ENCODE results near the gene THAP2.
A peak's percentile ranks its signal among the peaks of the same experiment; 100 is the strongest.

The THAP2 gene

GRCh38 chr12:71663561-71664410 is at the start of gene THAP2, which contains the start of gene ZFC3H1:
THAP2 (plus strand) TSS chr12:71664301; CDS start chr12:71664510, 209 bp downstream.
ZFC3H1 (minus strand) TSS chr12:71663848; CDS start chr12:71663610, 238 bp downstream.
- DNase-seq: peak; percentile 100

GRCh38 chr12:71621938-71622337 is 42.2 kb upstream of the THAP2 start:
- no peak for DNase-seq

- DNase-seq: no peak
Observed at GRCh38 chr12:71625476-71625875, 38.6 kb upstream of the THAP2 start.

GRCh38 chr12:71626098-71626497 is 38.0 kb upstream of the THAP2 start:
- peak; percentile 76 for DNase-seq

- no peak for DNase-seq
Observed at GRCh38 chr12:71626768-71627167, 37.3 kb upstream of the THAP2 start.

GRCh38 chr12:71627438-71628002 is 36.6 kb upstream of the THAP2 start:
- no peak for DNase-seq

- DNase-seq: peak; percentile 81
Observed at GRCh38 chr12:71636704-71637115, 27.4 kb upstream of the THAP2 start.

GRCh38 chr12:71638499-71638898 is 25.6 kb upstream of the THAP2 start:
- DNase-seq: no peak

GRCh38 chr12:71639341-71639760 is 24.8 kb upstream of the THAP2 start:
- peak; percentile 47 for DNase-seq

- DNase-seq: no peak
Observed at GRCh38 chr12:71640316-71640715, 23.8 kb upstream of the THAP2 start.

GRCh38 chr12:71641390-71641789 is 22.7 kb upstream of the THAP2 start:
- DNase-seq: peak; percentile 88

GRCh38 chr12:71642264-71642663 is 21.8 kb upstream of the THAP2 start:
- DNase-seq: no peak

- DNase-seq: no peak
Observed at GRCh38 chr12:71645268-71645667, 18.8 kb upstream of the THAP2 start.

- DNase-seq: no peak
Observed at GRCh38 chr12:71646512-71646911, 17.6 kb upstream of the THAP2 start.

GRCh38 chr12:71648537-71648936 is 15.6 kb upstream of the THAP2 start:
- DNase-seq: no peak

GRCh38 chr12:71649401-71649800 is 14.7 kb upstream of the THAP2 start:
- DNase-seq: no peak

- DNase-seq: no peak
Observed at GRCh38 chr12:71652656-71653055, 11.4 kb upstream of the THAP2 start.

GRCh38 chr12:71653137-71653536 is 11.0 kb upstream of the THAP2 start:
- DNase-seq: no peak

- DNase-seq: no peak
Observed at GRCh38 chr12:71654200-71654599, 9.9 kb upstream of the THAP2 start.

GRCh38 chr12:71655495-71655894 is 8.6 kb upstream of the THAP2 start:
- no peak for DNase-seq

GRCh38 chr12:71655907-71656306 is 8.2 kb upstream of the THAP2 start:
- DNase-seq: no peak

- no peak for DNase-seq
Observed at GRCh38 chr12:71656740-71657139, 7.4 kb upstream of the THAP2 start.

- DNase-seq: peak; percentile 82
Observed at GRCh38 chr12:71661977-71662530, 2.0 kb upstream of the THAP2 start.

Data from hematopoietic multipotent progenitor cell treated with erythropoietin and hydrocortisone succinate and interleukin-3 and kit ligand, for 8 days (in vitro differentiated cells).